ENCODE results near the gene ZFP90.
"Not testable (repeated sequence)": the region's sequence is repeated elsewhere in the genome, so short reads cannot be mapped to it uniquely, and the experiment has no call there.

Gene ZFP90

DNA sequence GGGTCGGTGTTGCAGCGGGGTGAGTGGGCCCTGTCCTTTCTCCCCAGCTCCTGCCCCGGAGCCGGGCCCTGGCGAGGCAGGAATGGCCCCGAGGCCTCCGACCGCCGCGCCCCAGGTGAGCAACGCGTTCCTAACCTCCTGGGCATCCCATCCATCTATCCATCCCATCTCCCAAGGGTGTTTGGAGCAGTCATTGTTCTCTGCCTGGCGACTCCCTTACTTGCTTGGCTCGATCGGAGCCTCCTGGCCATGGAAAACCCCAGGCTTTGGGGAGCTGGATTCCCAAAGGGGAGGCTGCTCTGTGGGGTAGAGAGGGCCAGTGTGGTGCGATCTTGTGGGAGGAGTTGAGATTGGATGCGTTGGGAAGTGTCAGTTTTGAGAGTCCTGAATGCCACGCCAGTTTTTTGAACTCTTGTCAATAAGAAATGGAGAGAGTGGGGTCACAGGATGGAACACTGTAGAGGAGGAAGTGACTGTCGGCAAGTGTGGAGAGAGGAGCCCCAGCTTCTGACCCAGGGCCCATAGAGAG lies 684 bp downstream of the ZFP90 start:
- H3K9me3 ChIP-seq (ENCODE audit: severe bottlenecking): no peaks in the 10 kb centered on the region
- peaks cover 49% of the 10 kb centered on the region for H3K36me3 ChIP-seq
- peak overlapping the region; percentile 82 for H3K4me3 ChIP-seq (ENCODE audit: low read depth, low read length)
- peak overlapping the region; percentile 95 for H3K27ac ChIP-seq
- DNase-seq: no peak
- TF ChIP-seq, protein P1, sequence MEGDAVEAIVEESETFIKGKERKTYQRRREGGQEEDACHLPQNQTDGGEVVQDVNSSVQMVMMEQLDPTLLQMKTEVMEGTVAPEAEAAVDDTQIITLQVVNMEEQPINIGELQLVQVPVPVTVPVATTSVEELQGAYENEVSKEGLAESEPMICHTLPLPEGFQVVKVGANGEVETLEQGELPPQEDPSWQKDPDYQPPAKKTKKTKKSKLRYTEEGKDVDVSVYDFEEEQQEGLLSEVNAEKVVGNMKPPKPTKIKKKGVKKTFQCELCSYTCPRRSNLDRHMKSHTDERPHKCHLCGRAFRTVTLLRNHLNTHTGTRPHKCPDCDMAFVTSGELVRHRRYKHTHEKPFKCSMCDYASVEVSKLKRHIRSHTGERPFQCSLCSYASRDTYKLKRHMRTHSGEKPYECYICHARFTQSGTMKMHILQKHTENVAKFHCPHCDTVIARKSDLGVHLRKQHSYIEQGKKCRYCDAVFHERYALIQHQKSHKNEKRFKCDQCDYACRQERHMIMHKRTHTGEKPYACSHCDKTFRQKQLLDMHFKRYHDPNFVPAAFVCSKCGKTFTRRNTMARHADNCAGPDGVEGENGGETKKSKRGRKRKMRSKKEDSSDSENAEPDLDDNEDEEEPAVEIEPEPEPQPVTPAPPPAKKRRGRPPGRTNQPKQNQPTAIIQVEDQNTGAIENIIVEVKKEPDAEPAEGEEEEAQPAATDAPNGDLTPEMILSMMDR (IDR thresholded peaks at IDR 0.05; ENCODE audit: low read depth, low read length): no peak
- no peaks in the 10 kb centered on the region for H3K27me3 ChIP-seq (ENCODE audit: insufficient read depth, low read depth, severe bottlenecking)

GRCh38 chr16:68548947-68549346 lies 9.9 kb downstream of the ZFP90 start:
- Histone ChIP-seq H3K4me3 (ENCODE audit: low read depth, low read length) (no peak overlapping the region), H3K9me3 (ENCODE audit: severe bottlenecking) (peaks cover 19% of the 10 kb centered on the region), H3K27ac (no peak overlapping the region), H3K27me3 (ENCODE audit: insufficient read depth, low read depth, severe bottlenecking) (no peaks in the 10 kb centered on the region), H3K36me3 (peaks cover 78% of the 10 kb centered on the region)
- no peak for DNase-seq
- TF ChIP-seq, protein P1 (IDR thresholded peaks at IDR 0.05; ENCODE audit: low read depth, low read length): no peak

DNA sequence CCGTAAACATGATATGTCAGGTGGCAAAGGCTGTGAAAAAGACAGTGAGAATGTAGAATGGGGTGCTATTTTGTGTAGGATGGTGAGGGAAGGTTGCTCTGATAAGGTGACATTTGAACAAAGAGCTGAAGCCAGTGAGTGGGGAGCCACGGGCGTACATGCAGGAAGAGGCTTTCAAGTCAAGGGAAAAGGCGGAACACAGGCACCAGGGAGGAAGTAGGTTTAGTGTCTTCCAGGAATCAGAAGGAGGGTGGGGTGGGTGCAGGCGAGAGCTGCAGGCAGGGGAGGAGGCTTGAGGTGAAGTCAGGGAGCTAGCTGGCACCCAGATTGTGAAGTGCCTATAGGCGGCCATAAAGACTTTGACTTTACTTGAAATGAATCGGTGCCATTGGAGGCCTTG lies 14.1 kb downstream of the ZFP90 start:
- Histone ChIP-seq H3K9me3 (ENCODE audit: severe bottlenecking) (peaks cover 26% of the 10 kb centered on the region), H3K36me3 (peaks cover 75% of the 10 kb centered on the region), H3K27me3 (ENCODE audit: insufficient read depth, low read depth, severe bottlenecking) (no peaks in the 10 kb centered on the region)

DNA sequence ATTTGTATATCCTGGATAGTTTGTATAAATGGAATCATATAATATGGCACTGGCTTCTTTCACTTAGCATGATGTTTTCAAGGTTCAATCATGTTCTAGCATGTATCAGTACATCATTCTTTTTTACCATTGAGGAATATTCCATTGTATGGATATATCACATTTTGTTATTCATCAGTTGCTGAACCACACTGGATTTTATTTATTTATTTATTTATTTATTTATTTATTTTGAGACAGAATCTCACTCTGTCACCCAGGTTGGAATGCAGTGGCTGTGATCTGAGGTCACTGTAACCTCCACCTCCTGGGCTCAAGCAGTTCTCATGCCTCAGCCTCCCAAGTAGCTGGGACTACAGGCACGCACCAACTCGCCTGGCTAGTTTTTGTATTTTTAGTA lies 21.2 kb downstream of the ZFP90 start:
- DNase-seq; H3K4me3 ChIP-seq (ENCODE audit: low read depth, low read length): not testable (repeated sequence)
- peaks cover 83% of the 10 kb centered on the region for H3K36me3 ChIP-seq

More for the DNA sequence above, 14.1 kb downstream of the ZFP90 start:
- Histone ChIP-seq H3K27ac (no peak overlapping the region), H3K4me3 (ENCODE audit: low read depth, low read length) (no peak overlapping the region)
- no peak for DNase-seq
- TF ChIP-seq, protein P1 (IDR thresholded peaks at IDR 0.05; ENCODE audit: low read depth, low read length): no peak

DNA sequence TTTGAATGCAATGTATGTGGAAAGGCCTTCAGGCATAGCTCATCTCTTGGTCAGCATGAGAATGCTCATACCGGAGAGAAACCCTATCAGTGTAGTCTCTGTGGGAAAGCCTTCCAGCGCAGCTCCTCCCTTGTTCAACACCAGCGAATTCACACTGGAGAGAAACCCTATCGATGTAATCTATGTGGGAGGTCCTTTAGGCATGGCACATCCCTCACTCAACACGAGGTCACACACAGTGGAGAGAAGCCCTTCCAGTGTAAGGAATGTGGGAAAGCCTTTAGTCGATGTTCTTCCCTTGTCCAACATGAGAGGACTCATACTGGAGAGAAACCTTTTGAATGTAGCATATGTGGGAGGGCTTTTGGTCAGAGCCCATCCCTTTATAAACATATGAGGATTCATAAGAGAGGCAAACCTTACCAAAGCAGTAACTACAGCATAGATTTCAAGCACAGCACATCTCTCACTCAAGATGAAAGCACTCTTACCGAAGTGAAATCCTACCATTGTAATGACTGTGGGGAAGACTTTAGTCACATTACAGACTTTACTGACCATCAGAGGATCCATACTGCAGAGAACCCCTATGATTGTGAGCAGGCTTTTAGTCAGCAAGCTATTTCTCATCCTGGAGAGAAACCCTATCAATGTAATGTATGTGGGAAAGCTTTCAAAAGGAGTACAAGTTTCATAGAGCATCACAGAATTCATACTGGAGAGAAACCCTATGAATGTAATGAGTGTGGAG lies 24.7 kb downstream of the ZFP90 start:
- DNase-seq: no peak
- Histone ChIP-seq H3K27me3 (ENCODE audit: insufficient read depth, low read depth, severe bottlenecking) (no peaks in the 10 kb centered on the region), H3K27ac (no peak overlapping the region), H3K9me3 (ENCODE audit: severe bottlenecking) (peaks cover 74% of the 10 kb centered on the region), H3K4me3 (ENCODE audit: low read depth, low read length) (no peak overlapping the region), H3K36me3 (peaks cover 62% of the 10 kb centered on the region)
- TF ChIP-seq, protein P1 (IDR thresholded peaks at IDR 0.05; ENCODE audit: low read depth, low read length): no peak

More for the DNA sequence above, 21.2 kb downstream of the ZFP90 start:
- H3K27me3 ChIP-seq (ENCODE audit: insufficient read depth, low read depth, severe bottlenecking); H3K27ac ChIP-seq: not testable (repeated sequence)
- peaks cover 62% of the 10 kb centered on the region for H3K9me3 ChIP-seq (ENCODE audit: severe bottlenecking)

DNA sequence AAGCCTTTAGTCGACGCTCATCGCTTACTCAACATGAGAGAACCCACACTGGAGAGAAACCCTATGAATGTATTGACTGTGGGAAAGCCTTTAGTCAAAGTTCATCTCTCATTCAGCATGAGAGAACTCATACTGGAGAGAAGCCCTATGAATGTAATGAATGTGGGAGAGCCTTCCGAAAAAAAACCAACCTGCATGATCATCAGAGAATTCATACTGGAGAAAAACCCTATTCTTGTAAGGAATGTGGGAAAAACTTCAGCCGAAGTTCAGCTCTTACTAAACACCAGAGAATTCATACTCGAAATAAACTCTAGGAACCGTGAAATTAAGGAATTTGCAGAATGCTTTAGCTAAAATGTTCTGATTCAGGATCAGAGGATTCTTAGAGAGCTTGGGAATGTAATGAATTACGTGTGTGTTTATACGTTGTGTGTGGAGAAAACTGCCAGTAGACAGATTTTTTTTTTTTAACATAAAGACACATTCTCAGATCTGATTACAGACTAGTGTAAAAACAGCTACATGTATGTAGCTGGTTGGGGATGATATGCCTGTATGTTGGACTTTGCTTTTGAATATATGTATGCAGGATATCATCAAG lies 25.4 kb downstream of the ZFP90 start:
- Histone ChIP-seq H3K27me3 (ENCODE audit: insufficient read depth, low read depth, severe bottlenecking) (no peaks in the 10 kb centered on the region), H3K27ac (no peak overlapping the region), H3K36me3 (peaks cover 56% of the 10 kb centered on the region), H3K4me3 (ENCODE audit: low read depth, low read length) (no peak overlapping the region), H3K9me3 (ENCODE audit: severe bottlenecking) (peaks cover 67% of the 10 kb centered on the region)
- TF ChIP-seq, protein P1 (IDR thresholded peaks at IDR 0.05; ENCODE audit: low read depth, low read length): no peak
- DNase-seq: no peak

All from WERI-Rb-1 (cell line).